ENCODE results near the gene SULT1C2.
"Not testable (repeated sequence)": the region's sequence is repeated elsewhere in the genome, so short reads cannot be mapped to it uniquely, and the experiment has no call there.

The SULT1C2 gene

GRCh38 chr2:108288534-108289106 is at the start of gene SULT1C2:
SULT1C2 (plus strand) TSS chr2:108288895; CDS start chr2:108293668, 4,773 bp downstream.
- DNase-seq = peak; percentile 24

GRCh38 chr2:108239786-108240185 is 48.9 kb upstream of the SULT1C2 start, which contains the start of gene SULT1C3:
SULT1C3 (plus strand) TSS chr2:108239968; CDS start chr2:108247195, 7,227 bp downstream.
- DNase-seq = no peak

GRCh38 chr2:108240966-108241365 is 47.7 kb upstream of the SULT1C2 start:
- DNase-seq = no peak

- no peak for DNase-seq
Measured at GRCh38 chr2:108243566-108243965, 45.1 kb upstream of the SULT1C2 start.

- no peak for DNase-seq
Measured at GRCh38 chr2:108244667-108245414, 43.9 kb upstream of the SULT1C2 start.

- DNase-seq = no peak
Measured at GRCh38 chr2:108253106-108253505, 35.6 kb upstream of the SULT1C2 start.

- no peak for DNase-seq
Measured at GRCh38 chr2:108257757-108258331, 30.9 kb upstream of the SULT1C2 start.

GRCh38 chr2:108260773-108261172 is 27.9 kb upstream of the SULT1C2 start:
- no peak for DNase-seq

GRCh38 chr2:108262036-108262435 is 26.7 kb upstream of the SULT1C2 start:
- no peak for DNase-seq

GRCh38 chr2:108263401-108263800 is 25.3 kb upstream of the SULT1C2 start:
- DNase-seq = no peak

- DNase-seq = no peak
Measured at GRCh38 chr2:108266218-108266617, 22.5 kb upstream of the SULT1C2 start.

GRCh38 chr2:108267101-108267500 is 21.6 kb upstream of the SULT1C2 start:
- DNase-seq = no peak

- no peak for DNase-seq
Measured at GRCh38 chr2:108268001-108268400, 20.7 kb upstream of the SULT1C2 start.

GRCh38 chr2:108270346-108270745 is 18.3 kb upstream of the SULT1C2 start:
- DNase-seq = no peak

- no peak for DNase-seq
Measured at GRCh38 chr2:108270768-108271506, 17.8 kb upstream of the SULT1C2 start.

GRCh38 chr2:108271691-108272253 is 16.9 kb upstream of the SULT1C2 start:
- peak; percentile 41 for DNase-seq

- no peak for DNase-seq
Measured at GRCh38 chr2:108278631-108279030, 10.1 kb upstream of the SULT1C2 start.

- no peak for DNase-seq
Measured at GRCh38 chr2:108279468-108279867, 9.2 kb upstream of the SULT1C2 start.

- no peak for DNase-seq
Measured at GRCh38 chr2:108280466-108280865, 8.2 kb upstream of the SULT1C2 start.

GRCh38 chr2:108284566-108284965 is 4.1 kb upstream of the SULT1C2 start:
- DNase-seq = not testable (repeated sequence)

- DNase-seq = no peak
Measured at GRCh38 chr2:108285616-108286015, 3.1 kb upstream of the SULT1C2 start.

- no peak for DNase-seq
Measured at GRCh38 chr2:108287169-108287568, 1.5 kb upstream of the SULT1C2 start.

GRCh38 chr2:108293850-108294249 is 5.2 kb downstream of the SULT1C2 start:
- no peak for DNase-seq

All from NCI-H2029 (cell line).